HepG2 (cell line): Measurements from ENCODE around the gene MAB21L4. TPM values are rescaled to one million over a fixed set of nuclear protein-coding genes. Genes with fewer than 3 reads are reported as not detected.

Experiments used
- ARID4A ChIP-seq: sonication (generic); formaldehyde crosslinking; IDR thresholded peaks from 2 replicates; pipeline ENCODE4 v1.5.0; 2020; ENCODE audit warnings: mild to moderate bottlenecking, missing genetic modification reagents, borderline replicate concordance
- ATF7 ChIP-seq, 2 experiments: fragments of 450-650 bp in 1 of 2; sonication (generic) in 1 of 2; formaldehyde crosslinking in 1 of 2; IDR thresholded peaks; 2 replicates each; pipeline versions ENCODE4 v1.4.0 to v1.6.1; 2016 to 2020; ENCODE audit warnings: antibody characterized with exemption in 1 of 2, mild to moderate bottlenecking in 1 of 2, missing genetic modification reagents in 1 of 2
- FOXA1 ChIP-seq, 2 experiments: fragments of 450-650 bp in 1 of 2; sonication (generic) in 1 of 2; formaldehyde crosslinking in 1 of 2; IDR thresholded peaks; 2 replicates each; pipeline versions ENCODE4 v1.4.0 to v1.6.1; 2016 to 2020; ENCODE audit warnings: missing genetic modification reagents in 1 of 2
- JUND ChIP-seq: sonication (generic); formaldehyde crosslinking; IDR thresholded peaks from 2 replicates; pipeline ENCODE4 v1.8.0; 2022; ENCODE audit warnings: mild to moderate bottlenecking, missing genetic modification reagents
- MXD3 ChIP-seq: IDR thresholded peaks from 2 replicates; pipeline ENCODE4 v1.6.1; 2016; ENCODE audit warnings: mild to moderate bottlenecking, missing biosample characterization, missing genetic modification reagents
- ONECUT2 ChIP-seq: sonication (generic); formaldehyde crosslinking; IDR thresholded peaks from 2 replicates; pipeline ENCODE4 v1.4.0; 2020; ENCODE audit warnings: missing genetic modification reagents
- PRPF4 ChIP-seq: fragments of 200-400 bp; formaldehyde crosslinking; IDR thresholded peaks from 2 replicates; pipeline ENCODE4 v1.6.1; 2016; ENCODE audit warnings: low read length, low read depth; ENCODE audit not compliant: poor library complexity, severe bottlenecking
- RBFOX2 ChIP-seq: fragments of 200-400 bp; formaldehyde crosslinking; IDR thresholded peaks from 2 replicates; pipeline ENCODE4 v1.6.1; 2017; ENCODE audit warnings: low read depth, mild to moderate bottlenecking, low read length
- RORA ChIP-seq: sonication (generic); formaldehyde crosslinking; IDR thresholded peaks from 2 replicates; pipeline ENCODE4 v1.5.0; 2020; ENCODE audit warnings: mild to moderate bottlenecking, missing genetic modification reagents, moderate library complexity
- RXRA ChIP-seq: sonication (generic); formaldehyde crosslinking; IDR thresholded peaks from 2 replicates; pipeline ENCODE4 v1.5.1; 2020; ENCODE audit warnings: missing genetic modification reagents
- STAT6 ChIP-seq: sonication (generic); formaldehyde crosslinking; IDR thresholded peaks from 2 replicates; pipeline ENCODE4 v1.4.0; 2020; ENCODE audit warnings: missing genetic modification reagents, mild to moderate bottlenecking, borderline replicate concordance
- SYNCRIP ChIP-seq: fragments of 200-400 bp; formaldehyde crosslinking; IDR thresholded peaks from 2 replicates; pipeline ENCODE4 v1.6.1; 2018; ENCODE audit warnings: mild to moderate bottlenecking, low read depth, low read length; ENCODE audit not compliant: insufficient read depth
- TCF7 ChIP-seq: sonication (generic); IDR thresholded peaks from 2 replicates; pipeline ENCODE4 v1.6.1; 2016; ENCODE audit warnings: antibody characterized with exemption, low read depth
- ZFX ChIP-seq: sonication (generic); formaldehyde crosslinking; IDR thresholded peaks from 2 replicates; pipeline ENCODE4 v1.4.0; 2020; ENCODE audit warnings: mild to moderate bottlenecking, low read depth, missing genetic modification reagents, moderate library complexity
- ZNF331 ChIP-seq: sonication (generic); formaldehyde crosslinking; IDR thresholded peaks from 2 replicates; pipeline ENCODE4 v1.4.0; 2020; ENCODE audit warnings: missing genetic modification reagents
- ZNF501 ChIP-seq: sonication (generic); formaldehyde crosslinking; IDR thresholded peaks from 2 replicates; pipeline ENCODE4 v1.5.1; 2020; ENCODE audit warnings: mild to moderate bottlenecking, moderate library complexity, missing genetic modification reagents
- ZNF510 ChIP-seq: sonication (generic); formaldehyde crosslinking; IDR thresholded peaks from 2 replicates; pipeline ENCODE4 v1.4.0; 2020; ENCODE audit warnings: low read depth, mild to moderate bottlenecking, missing genetic modification reagents
- ZNF660 ChIP-seq: sonication (generic); formaldehyde crosslinking; IDR thresholded peaks from 2 replicates; pipeline ENCODE4 v1.5.1; 2020; ENCODE audit warnings: mild to moderate bottlenecking, low read depth, missing genetic modification reagents, borderline replicate concordance
- ZNF773 ChIP-seq: sonication (generic); formaldehyde crosslinking; IDR thresholded peaks from 2 replicates; pipeline ENCODE4 v1.4.0; 2020; ENCODE audit warnings: missing genetic modification reagents, borderline replicate concordance
- ZNF788 ChIP-seq: sonication (generic); formaldehyde crosslinking; IDR thresholded peaks from 2 replicates; pipeline ENCODE4 v1.5.0; 2020; ENCODE audit warnings: mild to moderate bottlenecking, missing genetic modification reagents, borderline replicate concordance
- polyA plus RNA-seq, 8 experiments: library from polyadenylated mRNA; depleted of rRNA in 3 of 8; stranded (reverse) in 7 of 8; unstranded in 1 of 8; fragments of >200 nt; fragmentation: Illumina TruSeq in 4 of 8; extraction: Trizol in 4 of 8; gene quantifications; 2 replicates each; pipeline versions ENCODE4 v1.2.1 to v1.2.3, GENCODE V29; 2011 to 2016; ENCODE audit warnings: low read depth in 4 of 8, missing spikeins in 1 of 8, mixed read lengths in 1 of 8; ENCODE audit not compliant: insufficient read depth in 1 of 8
- total RNA-seq, 5 experiments: library from RNA; depleted of rRNA; stranded (reverse); fragments of >200 nt; fragmentation: Illumina TruSeq; extraction: Trizol; gene quantifications; 2 replicates each; pipeline ENCODE4 v1.2.3, GENCODE V29; 2016; ENCODE audit warnings: low read depth in 1 of 5

Gene MAB21L4
- total and polyA plus RNA-seq, 2 of the 13 experiments (the other 11 are each of a cell fraction or from before 2014, with no cell fraction given): 3.0 to 14.0 TPM

- TF ChIP-seq PRPF4: peak; percentile 72
- no peak for TF ChIP-seq ZNF773 (CRISPR knock-in tag)
- no peak for TF ChIP-seq FOXA1 (IDR thresholded peaks at IDR 0.05)
- TF ChIP-seq FOXA1 (CRISPR knock-in tag; IDR thresholded peaks at IDR 0.05): peak; percentile 55; the same call in 1 of the 2 replicates
- TF ChIP-seq ZNF331 (CRISPR knock-in tag): peak; percentile 62; the same call in 1 of the 2 replicates
- TF ChIP-seq ONECUT2 (CRISPR knock-in tag): no peak
- peak; percentile 87; the same call in 1 of the 2 replicates for TF ChIP-seq STAT6 (CRISPR knock-in tag)
- TF ChIP-seq ZFX (CRISPR knock-in tag): peak; percentile 91
- peak; percentile 82; the same call in 1 of the 2 replicates for TF ChIP-seq ZNF788 (CRISPR knock-in tag)
- TF ChIP-seq RORA (CRISPR knock-in tag): no peak
- peak; percentile 74 for TF ChIP-seq ZNF501 (CRISPR knock-in tag)
- peak; percentile 52; the same call in 1 of the 2 replicates for TF ChIP-seq RBFOX2
- TF ChIP-seq SYNCRIP: no peak
- TF ChIP-seq JUND (CRISPR knock-in tag): peak; percentile 41
- TF ChIP-seq ZNF660 (CRISPR knock-in tag): no peak
- 0 out of 2 replicates have a peak, but pooled peaks have one; percentile 21 for TF ChIP-seq TCF7
- no peak for TF ChIP-seq ATF7 (IDR thresholded peaks at IDR 0.05)
- TF ChIP-seq ATF7 (CRISPR knock-in tag; IDR thresholded peaks at IDR 0.05): peak; percentile 71
- TF ChIP-seq ZNF510 (CRISPR knock-in tag): 0 out of 2 replicates have a peak, but pooled peaks have one; percentile 19
- TF ChIP-seq RXRA (CRISPR knock-in tag): peak; percentile 91
- peak; percentile 82 for TF ChIP-seq MXD3 (CRISPR knock-in tag)
- peak; percentile 63; the same call in 1 of the 2 replicates for TF ChIP-seq ARID4A (CRISPR knock-in tag)
These were observed 27.5 kb downstream of the MAB21L4 start, which contains the start of gene AGXT (continued) for GRCh38 chr2:240868286-240869108.
